HEK293 (cell line): ENCODE results near the gene MSI2.

ENCODE experiments used
- ATF2 ChIP-seq: fragments of 450-650 bp; formaldehyde crosslinking; IDR thresholded peaks from 2 replicates; pipeline ENCODE4 v1.5.1; 2016; ENCODE audit warnings: missing biosample characterization, missing genetic modification characterization, low read depth
- PBX3 ChIP-seq: sonication (generic); formaldehyde crosslinking; IDR thresholded peaks from 2 replicates; pipeline ENCODE4 v1.8.1; 2022; ENCODE audit warnings: mild to moderate bottlenecking, moderate library complexity, missing genetic modification reagents
- ZNF19 ChIP-seq: fragments of 450-650 bp; formaldehyde crosslinking; IDR thresholded peaks from 2 replicates; pipeline ENCODE4; 2016; ENCODE audit warnings: missing biosample characterization, missing genetic modification characterization, low read depth

- TF ChIP-seq ATF2 (tag by site-specific recombination) (no peak), ZNF19 (no peak), PBX3 (no peak)
Measured at GRCh38 chr17:57412520-57413096, 156.3 kb downstream of the MSI2 start.
